Kidney capillary endothelial cell (primary cell): ENCODE measurements around the gene PGK1.
"Not testable (repeated sequence)": the region's sequence is repeated elsewhere in the genome, so short reads cannot be mapped to it uniquely, and the experiment has no call there.

ENCODE experiments used
- DNase-seq: peaks from one replicate; pipeline ENCODE4 v3.0.0-alpha.2; 2018; ENCODE audit warnings: low spot score

Gene PGK1

DNA sequence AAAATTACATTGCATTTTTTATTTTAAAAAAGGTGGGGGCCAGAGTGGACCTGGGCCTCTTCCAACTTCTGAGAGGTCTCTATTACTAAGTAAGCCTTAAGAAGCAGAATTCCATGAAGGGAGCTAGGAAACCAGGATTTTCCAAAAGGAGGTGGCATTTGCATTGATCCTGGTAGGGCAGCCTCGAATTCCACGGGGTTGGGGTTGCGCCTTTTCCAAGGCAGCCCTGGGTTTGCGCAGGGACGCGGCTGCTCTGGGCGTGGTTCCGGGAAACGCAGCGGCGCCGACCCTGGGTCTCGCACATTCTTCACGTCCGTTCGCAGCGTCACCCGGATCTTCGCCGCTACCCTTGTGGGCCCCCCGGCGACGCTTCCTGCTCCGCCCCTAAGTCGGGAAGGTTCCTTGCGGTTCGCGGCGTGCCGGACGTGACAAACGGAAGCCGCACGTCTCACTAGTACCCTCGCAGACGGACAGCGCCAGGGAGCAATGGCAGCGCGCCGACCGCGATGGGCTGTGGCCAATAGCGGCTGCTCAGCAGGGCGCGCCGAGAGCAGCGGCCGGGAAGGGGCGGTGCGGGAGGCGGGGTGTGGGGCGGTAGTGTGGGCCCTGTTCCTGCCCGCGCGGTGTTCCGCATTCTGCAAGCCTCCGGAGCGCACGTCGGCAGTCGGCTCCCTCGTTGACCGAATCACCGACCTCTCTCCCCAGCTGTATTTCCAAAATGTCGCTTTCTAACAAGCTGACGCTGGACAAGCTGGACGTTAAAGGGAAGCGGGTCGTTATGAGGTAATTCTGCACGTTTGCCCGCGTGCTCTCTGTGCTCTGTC lies at the start of gene PGK1:
Gene PGK1 (plus strand): TSS at position 626 of the 824 bp plus-strand sequence. CDS start 93 bp downstream, at position 719.
- DNase-seq: peak; percentile 76

DNA sequence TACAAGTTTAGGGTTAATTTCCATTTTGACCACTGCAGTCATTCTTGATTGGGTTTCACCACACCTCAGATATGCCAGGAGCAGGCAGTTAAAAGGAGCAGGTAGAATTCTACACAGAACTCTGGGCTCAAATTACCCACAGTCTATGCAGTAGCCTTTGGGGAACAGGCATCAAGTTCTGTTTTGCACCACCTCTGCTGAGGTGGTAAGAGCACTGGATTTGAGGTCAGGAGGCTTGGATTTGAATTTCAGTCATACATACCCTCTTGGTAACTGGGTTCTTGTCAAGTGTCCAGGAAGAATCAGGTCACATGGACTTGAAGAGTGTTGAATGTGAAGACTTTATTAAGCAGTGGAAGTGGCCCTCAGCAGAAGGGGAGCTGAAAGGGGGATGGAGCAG lies 40.4 kb upstream of the PGK1 start:
- no peak for DNase-seq

DNA sequence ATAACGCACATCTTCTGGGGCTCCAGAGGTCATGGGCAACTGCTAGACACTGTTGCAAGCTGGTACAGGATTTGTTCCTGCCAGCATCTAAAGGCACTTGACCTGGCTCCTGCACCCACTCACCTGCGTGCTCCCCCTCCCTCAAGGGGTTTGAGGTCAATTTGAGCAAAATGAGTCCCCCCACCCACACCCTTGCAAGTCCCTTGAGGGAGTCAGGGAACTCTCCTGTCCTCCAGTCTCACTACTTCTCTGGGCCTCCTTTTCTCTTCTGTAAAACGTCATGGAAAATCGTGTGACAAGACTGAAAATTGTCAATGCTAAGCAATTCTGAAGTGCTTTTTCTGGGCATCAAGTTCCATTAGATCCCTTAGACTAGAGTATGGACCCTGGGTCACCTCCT lies 39.9 kb upstream of the PGK1 start:
- no peak for DNase-seq

DNA sequence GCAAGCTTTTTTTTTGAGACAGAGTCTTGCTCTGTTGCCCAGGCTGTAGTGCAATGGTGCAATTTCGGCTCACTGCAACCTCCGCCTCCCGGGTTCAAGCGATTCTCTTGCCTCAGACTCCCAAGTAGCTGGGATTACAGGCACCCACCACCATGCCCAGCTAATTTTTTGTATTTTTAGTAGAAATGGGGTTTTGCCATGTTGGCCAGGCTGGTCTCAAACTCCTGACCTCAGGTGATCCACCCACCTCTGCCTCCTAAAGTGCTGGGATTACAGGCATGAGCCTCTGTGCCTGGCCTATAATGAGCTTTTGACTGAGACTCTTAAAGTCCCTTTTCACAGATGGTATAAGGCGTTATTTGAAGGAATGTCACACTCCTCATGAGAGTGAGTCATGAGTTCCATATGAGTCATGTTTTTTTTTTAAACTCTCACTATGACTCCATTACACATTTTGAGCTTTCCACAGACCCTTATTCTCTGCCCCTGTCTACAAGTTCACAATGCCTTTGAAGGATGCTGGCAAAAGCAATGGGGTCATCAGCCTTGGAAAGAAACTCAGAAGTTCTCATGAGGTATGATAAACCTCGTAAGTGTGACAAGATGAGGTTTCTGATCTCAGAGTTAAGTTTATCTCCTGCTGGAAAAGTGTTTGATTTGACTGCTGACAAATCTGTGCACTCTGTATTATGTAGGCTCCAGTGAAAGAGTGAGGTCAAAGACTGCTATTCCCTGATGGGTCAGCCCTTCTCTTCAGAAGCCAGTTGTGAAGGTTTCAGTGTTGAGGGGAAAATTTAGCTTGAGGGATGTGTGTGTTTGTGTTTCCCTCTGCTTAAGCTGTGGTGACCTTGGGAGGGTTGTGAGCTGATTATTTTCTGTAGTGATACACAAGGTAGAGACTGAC lies 39.1 kb upstream of the PGK1 start:
- DNase-seq: peak; percentile 52

GRCh38 chrX:78066110-78066509 lies 37.9 kb upstream of the PGK1 start:
- no peak for DNase-seq

DNA sequence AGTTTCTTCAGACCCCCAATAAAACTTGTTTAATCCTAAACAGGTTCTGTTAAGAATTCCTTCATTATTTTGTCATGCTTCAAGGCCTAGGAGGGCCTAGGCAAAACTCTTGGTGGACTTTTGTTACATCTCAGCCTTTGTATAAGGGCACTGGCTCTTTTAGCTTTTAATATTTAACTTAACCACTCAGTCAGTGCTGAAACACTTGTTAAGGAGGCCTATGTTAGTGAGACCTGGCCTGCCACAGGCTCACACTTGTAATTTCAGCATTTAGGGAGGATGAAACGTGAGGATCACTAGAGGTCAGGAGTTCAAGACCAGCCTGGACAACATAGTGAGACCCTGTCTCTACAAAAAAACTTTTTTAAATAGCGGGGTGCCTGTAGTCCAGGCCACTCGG lies 32.7 kb upstream of the PGK1 start:
- DNase-seq: no peak

DNA sequence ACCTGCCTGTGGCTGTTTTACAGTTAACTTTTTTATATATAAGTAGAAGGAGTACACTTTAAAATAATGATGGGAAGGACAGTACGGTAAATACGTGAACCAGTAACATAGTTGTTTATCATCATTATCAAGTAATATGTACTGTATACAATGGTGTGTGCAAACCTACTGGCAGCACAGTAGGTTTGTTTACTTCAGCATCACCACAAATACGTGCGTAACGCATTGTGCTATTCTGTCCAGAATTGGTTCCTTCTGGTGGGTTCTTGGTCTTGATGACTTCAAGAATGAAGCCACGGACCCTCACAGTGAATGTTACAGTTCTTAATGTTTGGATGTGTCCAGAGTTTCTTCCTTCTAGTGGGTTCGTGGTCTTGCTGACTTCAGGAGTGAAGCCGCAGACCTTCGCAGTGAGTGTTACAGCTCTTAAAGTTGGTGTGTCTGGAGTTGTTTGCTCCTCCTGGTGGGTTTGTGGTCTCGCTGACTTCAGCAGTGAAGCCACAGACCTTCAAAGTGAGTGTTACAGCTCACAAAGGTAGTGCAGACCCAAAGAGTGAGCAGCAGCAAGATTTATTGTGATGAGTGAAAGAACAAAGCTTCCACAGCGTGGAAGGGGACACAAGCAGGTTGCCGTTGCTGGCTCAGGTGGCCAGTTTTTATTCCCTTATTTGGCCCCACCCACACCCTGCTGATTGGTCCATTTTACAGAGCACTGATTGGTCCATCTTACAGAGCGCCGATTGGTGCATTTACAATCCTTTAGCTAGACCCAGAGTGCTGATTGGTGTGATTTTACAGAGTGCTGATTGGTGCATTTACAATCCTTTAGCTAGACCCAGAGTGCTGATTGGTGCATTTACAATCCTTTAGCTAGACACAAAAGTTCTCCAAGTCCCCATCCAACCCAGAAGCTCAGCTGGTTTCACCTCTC lies 30.6 kb upstream of the PGK1 start:
- not testable (repeated sequence) for DNase-seq

GRCh38 chrX:78074088-78074487 lies 30.0 kb upstream of the PGK1 start:
- no peak for DNase-seq

DNA sequence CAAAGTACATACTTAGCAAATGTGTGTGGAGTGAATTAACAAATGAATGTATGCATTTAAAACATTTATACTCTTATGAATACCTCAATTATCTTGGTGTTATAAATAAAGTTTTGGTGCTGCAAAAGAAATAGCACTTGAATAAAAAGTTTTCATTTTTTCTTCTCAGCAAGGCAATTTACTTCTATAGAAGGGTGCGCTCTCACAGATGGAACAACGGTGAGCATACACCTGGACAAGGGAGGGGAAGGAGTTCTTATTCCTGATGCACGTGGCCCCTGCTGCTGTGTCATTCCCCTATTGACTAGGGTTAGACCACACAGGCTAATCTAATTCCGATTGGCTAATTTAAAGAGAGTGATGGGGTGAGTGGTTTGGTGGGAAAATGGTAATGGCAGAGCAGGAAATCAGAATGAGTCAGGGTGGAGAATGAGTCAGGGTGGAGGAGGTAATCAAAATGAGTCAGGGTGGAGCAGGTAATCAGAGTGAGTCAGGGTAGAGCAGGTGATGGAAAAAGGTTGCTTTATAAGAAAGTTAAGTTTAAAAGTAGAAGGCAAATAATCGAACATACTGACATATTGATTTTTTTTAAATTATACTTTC lies 28.2 kb upstream of the PGK1 start:
- no peak for DNase-seq

- DNase-seq: not testable (repeated sequence)
Measured at GRCh38 chrX:78081413-78081812, 22.6 kb upstream of the PGK1 start.

DNA sequence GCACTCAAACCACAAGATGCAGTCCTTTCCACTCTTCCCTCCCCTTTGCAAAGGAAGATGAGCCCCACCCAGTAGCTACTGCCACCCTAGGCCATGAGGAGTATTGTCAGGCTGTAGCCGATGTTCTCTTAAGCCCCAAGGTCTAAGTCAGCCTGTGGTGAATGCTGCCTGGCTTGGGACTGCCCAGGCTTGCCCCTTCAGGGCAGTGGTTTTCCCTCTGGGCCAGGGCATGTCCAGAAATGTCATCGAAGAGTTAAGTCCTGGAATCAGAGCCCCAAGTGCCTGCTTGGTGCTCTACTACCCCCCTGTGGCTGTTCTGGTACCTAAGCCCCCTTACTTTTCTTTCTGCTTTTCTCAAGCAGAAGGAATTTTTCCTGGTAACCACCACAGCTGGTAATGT lies 11.8 kb upstream of the PGK1 start:
- DNase-seq: peak; percentile 28

DNA sequence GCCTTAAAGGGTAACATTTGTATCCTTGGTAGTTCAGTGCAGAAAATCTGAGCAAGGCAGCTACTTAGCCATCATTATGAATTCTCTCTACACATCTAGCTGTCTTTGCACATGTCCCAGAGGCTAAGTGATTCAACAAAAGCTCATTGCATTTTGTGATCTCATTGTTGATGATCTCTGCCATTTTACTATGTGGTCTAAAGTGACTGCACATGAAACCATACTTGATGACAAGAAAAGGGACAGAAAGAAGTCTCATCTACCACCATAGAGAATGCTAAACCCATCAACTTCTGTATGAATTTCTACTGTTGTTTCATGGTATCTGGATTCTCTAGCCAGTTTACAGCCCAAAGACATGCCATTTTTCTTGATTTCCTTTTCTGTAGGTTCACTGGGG lies 5.9 kb upstream of the PGK1 start:
- no peak for DNase-seq

- no peak for DNase-seq
Measured at GRCh38 chrX:78102091-78102490, 2.0 kb upstream of the PGK1 start.

GRCh38 chrX:78103001-78103622 lies 936 bp upstream of the PGK1 start:
- no peak for DNase-seq

GRCh38 chrX:78104447-78105176 lies 564 bp downstream of the PGK1 start:
- no peak for DNase-seq

DNA sequence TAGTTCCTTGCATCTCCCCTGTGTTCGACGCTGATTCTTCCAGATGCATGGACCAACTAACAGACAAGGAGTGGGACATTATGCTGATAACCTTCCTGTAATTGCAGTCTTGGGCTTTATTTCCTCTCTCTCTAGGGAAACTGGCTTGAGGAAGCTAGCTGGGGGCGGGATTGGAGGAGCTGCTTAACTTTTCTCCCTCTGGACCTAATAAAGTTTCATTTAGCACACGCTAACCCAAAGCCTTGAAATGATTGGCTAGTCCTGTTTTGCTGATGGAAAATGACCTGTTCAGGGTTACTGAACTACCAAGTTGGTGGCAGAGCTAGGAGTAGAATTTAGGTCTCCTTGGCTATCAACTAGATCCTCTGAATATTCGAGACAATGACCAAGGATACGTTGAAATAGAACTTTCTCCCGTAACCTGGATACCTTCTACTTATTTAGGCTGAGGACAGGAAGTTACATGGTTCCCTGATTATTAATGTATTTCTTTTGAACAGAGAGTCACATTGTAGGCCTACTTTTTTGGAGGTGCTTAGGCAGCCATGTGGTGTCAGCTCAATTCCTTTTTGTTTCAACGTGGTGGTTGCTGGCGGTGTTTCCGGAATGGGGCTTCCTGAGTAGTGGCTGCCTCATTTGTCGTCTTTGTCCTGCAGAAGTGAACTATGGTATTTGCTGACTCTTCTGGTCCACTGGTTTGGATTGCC lies 2.0 kb downstream of the PGK1 start:
- peak; percentile 22 for DNase-seq

- no peak for DNase-seq
Measured at GRCh38 chrX:78106651-78106986, 2.6 kb downstream of the PGK1 start.

DNA sequence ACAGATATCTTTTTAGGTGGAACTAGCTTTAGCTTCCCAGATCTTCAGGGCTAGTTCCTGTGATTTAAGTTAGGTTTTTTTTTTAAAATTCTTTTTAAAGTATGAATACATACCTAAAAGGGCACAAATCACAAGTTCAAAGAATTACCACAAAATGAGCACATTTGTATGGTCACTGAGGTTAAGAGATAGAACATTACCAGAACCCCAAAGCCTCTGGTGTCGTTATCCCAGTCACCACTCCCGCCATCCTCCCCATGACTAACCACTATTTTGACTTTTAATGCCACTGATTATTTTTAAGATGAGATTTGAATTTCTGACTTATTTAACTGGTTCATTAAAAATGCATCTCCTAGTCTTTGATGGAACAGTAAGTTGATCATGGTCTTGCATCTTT lies 5.4 kb downstream of the PGK1 start:
- no peak for DNase-seq

DNA sequence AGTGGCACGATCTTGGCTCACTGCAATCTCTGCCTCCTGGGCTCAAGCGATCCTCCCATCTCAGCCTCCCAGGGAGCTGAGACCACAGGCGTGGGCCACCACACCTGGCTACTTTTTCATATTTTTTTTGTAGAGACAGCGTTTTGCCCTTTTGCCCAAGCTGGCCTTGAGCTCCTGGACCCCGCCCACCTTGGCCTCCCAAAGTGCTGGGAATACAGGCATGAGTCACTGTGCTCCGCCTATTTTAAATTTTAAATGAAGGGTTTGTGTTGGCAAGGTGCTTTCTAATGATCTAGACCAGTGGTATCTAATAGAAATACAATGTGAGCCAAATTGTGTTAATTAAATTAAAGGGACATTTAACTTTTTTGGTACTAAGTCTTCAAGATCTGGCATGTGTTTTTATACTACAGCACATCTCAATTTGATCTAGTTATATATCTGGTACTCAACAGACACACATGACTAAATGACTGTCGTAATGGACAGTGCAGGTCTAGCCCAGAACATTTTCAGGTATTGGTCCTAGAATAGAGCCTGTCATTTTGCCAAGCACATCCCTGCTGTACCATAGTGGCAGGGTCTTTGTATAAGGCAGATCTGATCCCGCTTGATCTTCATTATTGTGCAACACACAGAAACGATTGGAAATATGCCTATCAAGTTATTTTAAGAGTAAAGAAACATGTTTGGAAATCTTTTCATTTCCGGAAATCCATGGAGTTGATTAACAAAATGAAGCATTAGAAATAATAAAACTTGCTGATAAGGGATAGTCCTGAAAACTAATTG lies 7.3 kb downstream of the PGK1 start:
- no peak for DNase-seq
